SW480 (cell line): ENCODE measurements around the gene STAB2.

ENCODE experiments used
- DNase-seq: peaks from one replicate; pipeline ENCODE4 v3.0.0-alpha.2; 2016; ENCODE audit warnings: low spot score

Gene STAB2

GRCh38 chr12:103783744-103784664 is 196.9 kb downstream of the STAB2 start:
- DNase-seq: no peak

GRCh38 chr12:103785243-103786031 is 198.4 kb downstream of the STAB2 start:
- DNase-seq: no peak

GRCh38 chr12:103786201-103786600 is 199.1 kb downstream of the STAB2 start:
- no peak for DNase-seq

GRCh38 chr12:103791350-103791920 is 204.4 kb downstream of the STAB2 start:
- DNase-seq: no peak

- no peak for DNase-seq
These were observed 206.0 kb downstream of the STAB2 start for GRCh38 chr12:103793046-103793445.

GRCh38 chr12:103793512-103794045 is 206.5 kb downstream of the STAB2 start:
- DNase-seq: no peak

- DNase-seq: no peak
These were observed 207.5 kb downstream of the STAB2 start for GRCh38 chr12:103794309-103795213.

GRCh38 chr12:103798586-103798985 is 211.5 kb downstream of the STAB2 start:
- DNase-seq: no peak

GRCh38 chr12:103799504-103799856 is 212.4 kb downstream of the STAB2 start:
- DNase-seq: no peak

GRCh38 chr12:103799857-103800771 is 213.0 kb downstream of the STAB2 start:
- no peak for DNase-seq

- DNase-seq: no peak
These were observed 214.9 kb downstream of the STAB2 start for GRCh38 chr12:103801709-103802585.

- DNase-seq: no peak
These were observed 215.5 kb downstream of the STAB2 start for GRCh38 chr12:103802586-103802886.

GRCh38 chr12:103803847-103804246 is 216.8 kb downstream of the STAB2 start:
- no peak for DNase-seq

GRCh38 chr12:103805655-103806360 is 218.7 kb downstream of the STAB2 start:
- DNase-seq: no peak

GRCh38 chr12:103806803-103807202 is 219.7 kb downstream of the STAB2 start:
- no peak for DNase-seq

- DNase-seq: no peak
These were observed 220.6 kb downstream of the STAB2 start for GRCh38 chr12:103807561-103808238.

GRCh38 chr12:103808239-103808880 is 221.3 kb downstream of the STAB2 start:
- DNase-seq: no peak

GRCh38 chr12:103809154-103809553 is 222.1 kb downstream of the STAB2 start:
- DNase-seq: no peak
